Measurements from ENCODE around the gene IPMK.

GRCh38 chr10:58302254-58302653, 34.6 kb upstream of the IPMK start:
- no peak for TF ChIP-seq POLR2A (IDR thresholded peaks at IDR 0.05; ENCODE audit: low read length)
- TF ChIP-seq GATA1 (IDR thresholded peaks at IDR 0.05; ENCODE audit: low read depth, low read length) = no peak
